Endometrial microvascular endothelial cells (primary cell): Measurements from ENCODE around the gene MCF2L2. TPM values are rescaled to one million over a fixed set of nuclear protein-coding genes. Genes with fewer than 3 reads are reported as not detected.
"Not testable (repeated sequence)": the region's sequence is repeated elsewhere in the genome, so short reads cannot be mapped to it uniquely, and the experiment has no call there.

ENCODE experiments used
- in situ Hi-C: cut with HindIII; loops from 2 replicates; pipeline ENCODE4 v1.10.0; 2017; ENCODE audit warnings: low sequenced_read_pairs, low pct_unique_long_range_greater_than_20kb; ENCODE audit errors: inconsistent ontology term
- total RNA-seq: library from RNA; depleted of rRNA; stranded (reverse); fragments of >200 nt; gene quantifications from one replicate; pipeline ENCODE4 v1.2.3, GENCODE V29; 2015; ENCODE audit errors: inconsistent ontology term

MCF2L2 gene
- total RNA-seq, 1 donor from 2014 or later = 1.5 TPM

GRCh38 chr3:183260167-183260904 is 168.1 kb downstream of the MCF2L2 start:
- in situ Hi-C loops = no loop called here

- in situ Hi-C loops = no loop called here
These were observed 168.8 kb downstream of the MCF2L2 start for GRCh38 chr3:183259621-183260020.

GRCh38 chr3:183259087-183259486 is 169.3 kb downstream of the MCF2L2 start:
- in situ Hi-C loops = no loop called here

DNA sequence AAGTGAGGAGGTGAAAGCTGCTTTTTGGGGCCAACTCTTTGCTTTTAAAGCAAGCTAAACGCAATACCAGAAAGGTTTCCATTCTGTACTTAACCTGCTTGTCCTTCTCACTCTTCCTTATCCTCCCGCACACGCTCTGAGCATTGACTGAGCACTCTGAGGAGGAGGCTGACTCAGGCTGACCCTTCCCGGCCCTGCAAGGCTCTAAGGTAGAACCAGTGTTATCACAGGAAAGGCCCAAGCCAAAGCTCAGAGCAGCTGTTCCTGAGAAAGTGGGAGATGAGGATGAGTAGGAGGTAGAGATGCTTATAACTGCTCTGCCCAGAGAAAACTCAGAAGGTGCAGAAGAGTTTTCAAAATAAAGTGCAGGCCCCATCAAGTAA is 173.1 kb downstream of the MCF2L2 start:
- in situ Hi-C loops = no loop called here

DNA sequence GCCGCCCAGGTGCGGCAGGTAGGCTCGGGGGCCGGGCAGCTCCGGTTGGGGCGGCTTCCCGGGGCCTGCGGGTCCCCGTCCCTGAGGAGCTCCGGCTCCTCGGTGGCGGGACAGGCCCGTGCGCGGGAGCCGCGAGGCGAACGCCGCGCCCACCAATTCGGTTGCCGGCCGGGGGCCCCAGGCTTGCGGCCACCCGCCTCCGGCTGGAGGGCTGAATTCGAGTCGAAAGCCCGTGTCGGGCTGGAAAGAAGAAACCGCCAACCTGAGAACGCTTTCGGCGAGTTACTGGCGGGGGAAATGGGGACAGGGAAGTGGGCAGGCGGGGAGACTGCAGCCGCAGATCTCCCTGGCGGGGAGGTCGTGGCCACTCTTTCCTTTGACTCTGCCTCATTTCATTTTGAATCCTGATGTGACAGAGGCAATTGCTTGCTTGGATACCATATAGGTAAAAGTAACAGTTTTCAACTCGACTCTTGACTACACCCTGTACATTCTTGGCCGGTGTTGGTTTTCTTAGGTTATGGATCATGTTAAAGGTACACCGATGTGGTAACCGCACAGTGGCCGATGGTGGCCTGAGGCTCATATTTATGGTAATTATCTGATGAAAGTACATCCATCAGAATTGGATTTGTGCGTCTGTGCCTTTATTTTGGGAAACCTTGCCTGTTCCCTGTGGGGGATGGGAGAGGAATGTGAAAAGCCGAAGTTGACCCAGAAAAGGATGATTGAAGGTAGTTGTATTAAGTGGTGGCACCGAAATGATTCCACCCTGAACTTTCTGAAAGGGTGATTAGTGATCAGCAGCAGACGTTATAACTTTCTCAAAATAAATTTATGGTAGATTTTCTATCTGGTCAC is 173.7 kb downstream of the MCF2L2 start:
- in situ Hi-C loops = no loop called here

- in situ Hi-C loops = no loop called here
These were observed 174.6 kb downstream of the MCF2L2 start for GRCh38 chr3:183253528-183254486.

DNA sequence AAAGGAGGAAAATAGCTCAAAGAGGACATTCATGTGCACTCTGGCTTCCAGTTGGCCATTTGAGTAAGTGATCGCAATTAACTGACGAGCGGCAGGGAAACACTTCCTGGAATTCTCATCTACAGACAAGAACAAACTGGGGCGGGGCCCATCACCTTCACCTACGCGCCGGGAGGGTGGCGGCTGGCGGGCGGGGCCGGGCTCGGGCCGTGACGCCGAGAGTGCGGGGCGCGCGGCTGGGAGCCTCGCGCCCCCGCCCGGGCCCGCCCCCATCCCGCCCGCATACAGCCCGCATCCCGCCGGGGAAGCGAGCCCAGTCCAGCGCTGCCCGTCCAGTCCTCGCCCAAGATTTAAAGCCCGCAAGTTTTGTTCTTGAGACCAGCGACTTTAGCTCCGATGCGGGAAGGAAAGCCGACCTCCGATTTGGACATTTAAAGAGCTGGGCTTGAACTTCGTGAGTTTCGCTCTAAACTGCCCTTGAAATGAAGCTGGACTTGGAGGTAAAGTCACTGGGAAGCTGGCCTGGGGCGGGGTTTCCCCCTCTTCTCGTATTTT is 175.4 kb downstream of the MCF2L2 start, which contains the start of gene B3GNT5:
Gene B3GNT5, plus strand, starts transcription at position 281 of the 555 bp plus-strand sequence. CDS start 16,546 bp downstream, outside the sequence.
- in situ Hi-C loops = no loop called here

DNA sequence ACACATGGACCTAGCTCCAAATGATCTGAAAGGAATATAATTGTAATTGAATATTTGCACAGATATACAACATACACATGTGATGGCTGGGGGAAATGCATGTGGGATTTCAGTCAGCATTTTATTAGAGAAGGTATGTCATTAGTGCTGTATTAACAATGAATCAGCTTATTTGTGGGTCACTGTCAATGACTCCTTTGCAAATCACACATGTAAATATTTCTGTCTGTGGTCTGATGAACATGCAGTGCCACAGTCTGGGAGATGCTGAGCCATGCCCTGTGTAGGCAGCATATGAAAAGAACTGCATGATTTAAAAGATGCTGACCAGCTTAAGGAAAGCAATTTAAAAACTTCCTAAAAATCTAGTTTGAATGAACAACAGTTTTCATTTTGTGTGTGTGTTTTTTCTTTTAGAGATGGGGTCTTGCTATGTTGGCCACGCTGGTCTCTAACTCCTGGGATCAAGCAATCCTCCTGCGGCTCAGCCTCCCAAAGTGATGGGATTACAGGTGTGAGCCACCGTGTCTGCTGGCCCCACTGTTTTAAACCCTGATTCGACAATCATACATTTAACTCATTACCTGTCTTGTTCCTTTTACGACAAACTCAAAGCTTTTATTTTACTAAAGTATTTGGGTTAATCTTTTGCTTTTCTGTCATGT is 176.2 kb downstream of the MCF2L2 start:
- in situ Hi-C loops = no loop called here

- in situ Hi-C loops = no loop called here
These were observed 179.3 kb downstream of the MCF2L2 start for GRCh38 chr3:183249006-183249718.

DNA sequence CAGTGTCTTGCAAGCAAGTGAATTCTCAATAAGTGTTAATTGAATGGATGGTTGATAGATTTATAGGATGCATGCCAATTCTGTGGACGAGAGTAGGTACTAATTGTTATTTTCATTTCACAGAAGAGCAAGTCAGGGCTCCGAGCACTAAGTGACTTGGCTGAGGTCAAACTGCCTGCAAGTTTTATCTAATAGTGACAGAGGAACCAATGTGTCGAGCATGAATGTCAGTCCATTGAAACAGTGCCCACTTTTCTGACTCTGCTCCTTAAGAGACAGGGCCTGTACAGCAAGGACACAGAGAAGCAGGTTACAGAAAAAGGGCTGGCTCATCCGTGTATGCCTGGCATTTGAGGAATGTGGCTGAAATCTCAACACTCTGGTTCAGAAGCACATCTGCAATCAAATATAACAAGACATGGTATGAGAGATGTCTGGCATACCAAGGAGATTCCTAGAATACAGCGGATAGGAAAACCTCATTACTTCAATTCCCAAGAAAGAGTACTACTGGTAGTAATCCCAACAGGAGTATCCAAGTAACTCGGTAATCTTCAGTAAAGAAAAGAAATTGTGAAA is 181.3 kb downstream of the MCF2L2 start:
- in situ Hi-C loops = no loop called here

GRCh38 chr3:183244981-183245476 is 183.4 kb downstream of the MCF2L2 start:
- in situ Hi-C loops = no loop called here

DNA sequence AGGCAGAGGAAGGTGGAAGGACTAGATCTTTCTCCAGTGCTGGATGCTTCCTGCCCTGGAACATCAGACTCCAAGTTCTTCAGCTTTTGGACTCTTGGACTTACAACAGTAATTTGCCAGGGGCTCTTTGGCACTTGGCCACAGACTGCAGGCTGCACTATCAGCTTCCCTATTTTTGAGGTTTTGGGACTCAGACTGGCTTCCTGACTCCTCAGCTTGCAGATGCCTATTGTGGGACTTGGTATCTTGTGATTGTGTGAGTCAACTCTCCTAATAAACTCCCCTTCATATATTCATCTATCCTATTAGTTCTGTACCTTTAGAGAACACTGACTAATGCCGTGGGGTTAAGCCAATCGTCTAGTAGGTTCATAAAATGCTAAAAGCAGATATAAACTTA is 184.2 kb downstream of the MCF2L2 start:
- in situ Hi-C loops = no loop called here

GRCh38 chr3:183242431-183242830 is 186.0 kb downstream of the MCF2L2 start:
- in situ Hi-C loops = no loop called here

GRCh38 chr3:183239046-183239445 is 189.4 kb downstream of the MCF2L2 start:
- in situ Hi-C loops = no loop called here

GRCh38 chr3:183233966-183234365 is 194.5 kb downstream of the MCF2L2 start:
- in situ Hi-C loops = no loop called here

GRCh38 chr3:183230826-183231225 is 197.6 kb downstream of the MCF2L2 start:
- in situ Hi-C loops = no loop called here

GRCh38 chr3:183230251-183230650 is 198.2 kb downstream of the MCF2L2 start:
- in situ Hi-C loops = not testable (repeated sequence)
